HuH-7.5 (cell line): ENCODE results near the gene EPB41L2.

Experiments used
- DNase-seq: peaks from one replicate; pipeline ENCODE4 v3.0.0; 2011; ENCODE audit warnings: low spot score

The EPB41L2 gene

GRCh38 chr6:130978180-130978579 is 84.9 kb downstream of the EPB41L2 start:
- no peak for DNase-seq

GRCh38 chr6:130975325-130975724 is 87.7 kb downstream of the EPB41L2 start:
- no peak for DNase-seq

GRCh38 chr6:130973521-130974277 is 89.3 kb downstream of the EPB41L2 start:
- no peak for DNase-seq

DNA sequence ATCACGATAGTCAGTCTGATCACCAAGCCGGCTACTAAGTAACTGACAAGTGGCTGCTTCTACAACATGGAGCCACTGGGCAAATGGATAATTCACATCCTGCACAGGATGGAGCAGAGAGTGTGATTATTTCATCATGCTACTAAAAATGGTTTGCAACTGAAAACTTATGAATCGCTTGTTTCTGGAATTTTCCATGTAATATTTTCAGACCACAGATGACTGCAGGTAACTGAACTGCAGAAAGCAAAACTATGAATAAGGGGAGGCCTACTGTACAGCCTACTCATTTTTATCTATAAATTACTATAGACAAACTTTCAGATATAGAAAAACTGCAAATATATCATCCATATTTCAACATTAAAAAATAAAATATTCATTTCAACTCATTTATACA is 91.5 kb downstream of the EPB41L2 start:
- no peak for DNase-seq

GRCh38 chr6:130970839-130971410 is 92.1 kb downstream of the EPB41L2 start:
- no peak for DNase-seq

DNA sequence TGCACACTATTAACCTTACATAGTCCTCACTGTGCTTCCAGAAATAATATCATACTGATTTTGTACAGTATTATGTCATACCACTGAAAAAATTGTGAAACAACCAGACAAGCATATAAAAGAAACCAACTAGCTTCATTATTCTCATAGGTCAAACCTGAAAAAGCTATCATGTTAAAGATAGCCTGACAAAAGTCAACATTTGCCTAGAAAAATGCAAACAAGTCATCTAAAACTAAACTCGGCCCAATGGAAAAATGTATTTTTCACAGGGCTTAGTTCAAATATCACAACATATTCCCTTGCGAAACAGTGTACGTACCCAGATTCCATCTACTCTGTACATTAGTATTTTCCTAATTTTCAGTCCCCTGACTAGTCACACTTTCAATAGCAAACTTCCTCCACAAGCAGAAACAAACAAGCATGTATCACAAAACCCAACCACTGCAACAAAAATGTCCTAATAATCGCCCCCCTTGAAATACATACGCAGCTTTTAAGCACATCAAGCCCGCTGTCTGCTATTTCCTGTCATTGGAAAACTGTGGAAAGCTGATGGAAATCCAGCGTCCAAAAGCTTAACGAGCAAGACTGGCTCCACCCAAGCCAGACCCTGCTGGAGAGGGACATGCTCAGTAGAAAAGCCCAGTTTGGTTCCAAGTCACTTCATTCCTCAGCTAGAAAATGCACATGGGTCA is 93.1 kb downstream of the EPB41L2 start:
- peak; percentile 8 for DNase-seq

- no peak for DNase-seq
Observed at GRCh38 chr6:130969166-130969565, 93.9 kb downstream of the EPB41L2 start.

GRCh38 chr6:130968476-130968875 is 94.6 kb downstream of the EPB41L2 start:
- no peak for DNase-seq

- DNase-seq, result no peak
Observed at GRCh38 chr6:130967502-130968445, 95.3 kb downstream of the EPB41L2 start.

GRCh38 chr6:130966344-130966980 is 96.6 kb downstream of the EPB41L2 start:
- no peak for DNase-seq

- no peak for DNase-seq
Observed at GRCh38 chr6:130965656-130966055, 97.4 kb downstream of the EPB41L2 start.

- no peak for DNase-seq
Observed at GRCh38 chr6:130964808-130965604, 98.0 kb downstream of the EPB41L2 start.

DNA sequence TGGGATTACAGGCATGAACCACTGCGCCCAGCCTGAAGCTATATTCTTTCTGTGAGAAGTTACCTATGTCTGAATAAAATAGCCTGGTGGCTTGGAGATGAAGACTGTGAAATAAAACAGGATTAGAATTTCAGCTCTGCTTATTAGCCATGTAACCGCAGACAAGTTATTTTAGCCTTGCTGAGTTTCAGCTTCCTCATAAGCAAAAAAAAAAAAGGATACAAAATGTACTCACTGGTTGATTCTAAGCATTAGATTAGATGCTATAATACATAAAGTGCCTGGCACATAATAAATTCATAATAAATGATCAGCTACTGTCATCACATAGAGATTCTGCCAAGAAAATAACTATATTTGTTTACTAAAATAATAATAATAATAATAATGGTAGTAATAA is 98.8 kb downstream of the EPB41L2 start:
- DNase-seq, result no peak

- no peak for DNase-seq
Observed at GRCh38 chr6:130962966-130963365, 100.1 kb downstream of the EPB41L2 start.

- DNase-seq, result no peak
Observed at GRCh38 chr6:130961148-130961547, 101.9 kb downstream of the EPB41L2 start.

- no peak for DNase-seq
Observed at GRCh38 chr6:130959951-130960350, 103.1 kb downstream of the EPB41L2 start.

GRCh38 chr6:130958468-130958867 is 104.6 kb downstream of the EPB41L2 start:
- no peak for DNase-seq

- no peak for DNase-seq
Observed at GRCh38 chr6:130955755-130956154, 107.3 kb downstream of the EPB41L2 start.

- no peak for DNase-seq
Observed at GRCh38 chr6:130949553-130949952, 113.5 kb downstream of the EPB41L2 start.

DNA sequence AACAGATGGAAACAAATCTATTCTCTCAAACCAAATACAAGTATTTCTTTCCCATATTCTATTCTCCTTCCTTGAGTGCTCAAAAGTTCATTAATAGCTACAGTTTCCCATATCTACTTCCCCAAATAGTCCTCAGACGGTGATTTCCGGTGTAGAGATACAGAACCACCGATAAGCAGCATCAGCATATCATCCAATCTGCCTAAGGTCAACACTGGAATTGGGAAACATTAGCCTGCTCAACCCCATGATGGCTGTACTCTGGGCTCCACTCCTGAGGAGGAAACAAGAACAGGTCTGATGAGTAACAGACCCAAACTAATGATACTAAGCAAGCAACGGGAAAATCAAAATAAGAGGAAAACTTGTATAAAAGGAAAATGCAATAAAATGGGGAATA is 115.6 kb downstream of the EPB41L2 start:
- no peak for DNase-seq

- DNase-seq, result no peak
Observed at GRCh38 chr6:130946076-130946475, 117.0 kb downstream of the EPB41L2 start.
